Measurements from ENCODE around the gene RNU7-1. TPM values are rescaled to one million over a fixed set of nuclear protein-coding genes. Genes with fewer than 3 reads are reported as not detected.

The RNU7-1 gene
- total RNA-seq, 1 donor from 2014 or later, result not detected

- TF ChIP-seq CTCF (IDR thresholded peaks at IDR 0.05; ENCODE audit: unreplicated experiment), result no peak
- Mint-ChIP-seq H3K4me1 (peaks cover 16% of the 10 kb centered on the region), H3K36me3 (no peaks in the 10 kb centered on the region), H3K27ac (no peak overlapping the region), H3K9me3 (no peaks in the 10 kb centered on the region), H3K4me3 (no peak overlapping the region), H3K27me3 (ENCODE audit: low read depth) (no peaks in the 10 kb centered on the region)
- no peak for DNase-seq (ENCODE audit: low spot score in 2 of 2, unreplicated experiment in 2 of 2)
Observed at GRCh38 chr12:6958609-6959057, 15.0 kb downstream of the RNU7-1 start.

GRCh38 chr12:6959058-6959804 is 15.6 kb downstream of the RNU7-1 start:
- no peak for TF ChIP-seq CTCF (IDR thresholded peaks at IDR 0.05; ENCODE audit: unreplicated experiment)
- no peaks in the 10 kb centered on the region for H3K9me3 Mint-ChIP-seq
- H3K27me3 Mint-ChIP-seq (ENCODE audit: low read depth), result no peaks in the 10 kb centered on the region
- H3K4me3 Mint-ChIP-seq, result no peak overlapping the region
- peaks cover 20% of the 10 kb centered on the region for H3K4me1 Mint-ChIP-seq
- no peak for DNase-seq (ENCODE audit: low spot score in 2 of 2, unreplicated experiment in 2 of 2)
- no peaks in the 10 kb centered on the region for H3K36me3 Mint-ChIP-seq
- H3K27ac Mint-ChIP-seq, result no peak overlapping the region

- H3K4me3 Mint-ChIP-seq, result no peak overlapping the region
- no peak overlapping the region for H3K27ac Mint-ChIP-seq
- H3K4me1 Mint-ChIP-seq, result peaks cover 26% of the 10 kb centered on the region
- H3K36me3 Mint-ChIP-seq, result no peaks in the 10 kb centered on the region
- H3K27me3 Mint-ChIP-seq (ENCODE audit: low read depth), result no peaks in the 10 kb centered on the region
- no peaks in the 10 kb centered on the region for H3K9me3 Mint-ChIP-seq
- no peak for DNase-seq (ENCODE audit: low spot score in 2 of 2, unreplicated experiment in 2 of 2)
- TF ChIP-seq CTCF (IDR thresholded peaks at IDR 0.05; ENCODE audit: unreplicated experiment), result no peak
Observed at GRCh38 chr12:6959805-6960592, 16.4 kb downstream of the RNU7-1 start.

GRCh38 chr12:6960593-6961277 is 17.1 kb downstream of the RNU7-1 start:
- H3K27me3 Mint-ChIP-seq (ENCODE audit: low read depth), result no peaks in the 10 kb centered on the region
- TF ChIP-seq CTCF (IDR thresholded peaks at IDR 0.05; ENCODE audit: unreplicated experiment), result no peak
- no peak for DNase-seq (ENCODE audit: low spot score in 2 of 2, unreplicated experiment in 2 of 2)
- H3K4me3 Mint-ChIP-seq, result no peak overlapping the region
- no peak overlapping the region for H3K27ac Mint-ChIP-seq
- peaks cover 34% of the 10 kb centered on the region for H3K4me1 Mint-ChIP-seq
- H3K36me3 Mint-ChIP-seq, result no peaks in the 10 kb centered on the region
- H3K9me3 Mint-ChIP-seq, result no peaks in the 10 kb centered on the region

- Mint-ChIP-seq H3K4me3 (peak overlapping the region; percentile 78), H3K27me3 (ENCODE audit: low read depth) (no peaks in the 10 kb centered on the region), H3K27ac (peak overlapping the region; percentile 99), H3K36me3 (peaks cover 2% of the 10 kb centered on the region), H3K9me3 (no peaks in the 10 kb centered on the region), H3K4me1 (peaks cover 36% of the 10 kb centered on the region)
- TF ChIP-seq CTCF (IDR thresholded peaks at IDR 0.05; ENCODE audit: unreplicated experiment), result no peak
- DNase-seq (ENCODE audit: low spot score in 2 of 2, unreplicated experiment in 2 of 2), result no peak
Observed at GRCh38 chr12:6961278-6961694, 17.7 kb downstream of the RNU7-1 start.
